ENCODE results near the gene RNF41. TPM values are rescaled to one million over a fixed set of nuclear protein-coding genes. Genes with fewer than 3 reads are reported as not detected.

The RNF41 gene
- total RNA-seq, 4 donors from 2014 or later, result 21.1 to 42.5 (median 28.6) TPM

GRCh38 chr12:56224954-56225353 lies 3.2 kb upstream of the RNF41 start:
- TF ChIP-seq CTCF (IDR thresholded peaks at IDR 0.05) (no peak), POLR2A (IDR thresholded peaks at IDR 0.05) (no peak)
- peaks cover 32 to 47% (median 33%) of the 10 kb centered on the region in 3 donors for H3K4me1 ChIP-seq
- H3K27ac ChIP-seq, result peak overlapping the region; percentile 80 to 99 (median 92)
- H3K27me3 ChIP-seq, result no peaks in the 10 kb centered on the region
- peaks cover 0 to 40% (median 7%) of the 10 kb centered on the region in 3 donors for H3K36me3 ChIP-seq
- DNase-seq, result no peak
- H3K9me3 ChIP-seq, result no peaks in the 10 kb centered on the region
- intact Hi-C loops (cut with DNase I), result no loop called here
- 54 to 70% methylated on average over 9 to 10 of the region's 11 CpGs for WGBS, 2 donors
- H3K4me3 ChIP-seq, result peak overlapping the region; percentile 67 to 81 (median 69)

- 0% methylated on average over 1 to 16 of the region's 41 CpGs for WGBS, 2 donors
- Histone ChIP-seq H3K27me3 (no peaks in the 10 kb centered on the region), H3K9me3 (no peaks in the 10 kb centered on the region), H3K4me1 (peaks cover 33 to 54% (median 37%) of the 10 kb centered on the region in 3 donors), H3K36me3 (peaks cover 0 to 37% (median 7%) of the 10 kb centered on the region in 3 donors), H3K27ac (peak within 1 kb of the TSS; percentile 80 to 99 (median 98)), H3K4me3 (peak within 1 kb of the TSS; percentile 67 to 81 (median 69))
- intact Hi-C loops (cut with DNase I), result no loop called here
- peak; percentile 74 for DNase-seq
- TF ChIP-seq CTCF (IDR thresholded peaks at IDR 0.05), result peak; percentile 83 to 98 (median 90)
- TF ChIP-seq POLR2A (IDR thresholded peaks at IDR 0.05), result peak in 2 of 4 donors; percentile 5 to 30
These were observed 2.5 kb upstream of the RNF41 start, which contains the start of gene NABP2 for GRCh38 chr12:56224102-56224701. Gene NABP2, plus strand, starts transcription at chr12:56224342. Its CDS starts 515 bp downstream, at chr12:56224857.

- DNase-seq, result no peak
- peaks cover 0 to 31% (median 2%) of the 10 kb centered on the region in 3 donors for H3K36me3 ChIP-seq
- intact Hi-C loops (cut with DNase I), result no loop called here
- TF ChIP-seq POLR2A (IDR thresholded peaks at IDR 0.05), result no peak
- TF ChIP-seq CTCF (IDR thresholded peaks at IDR 0.05), result no peak
- peak overlapping the region; percentile 80 to 99 (median 92) for H3K27ac ChIP-seq
- 21 to 26% methylated on average over 15 of the region's 15 CpGs for WGBS, 2 donors
- peak overlapping the region; percentile 67 to 81 (median 69) for H3K4me3 ChIP-seq
- no peaks in the 10 kb centered on the region for H3K27me3 ChIP-seq
- H3K9me3 ChIP-seq, result no peaks in the 10 kb centered on the region
- peaks cover 33 to 59% (median 37%) of the 10 kb centered on the region in 3 donors for H3K4me1 ChIP-seq
These were observed 1.9 kb upstream of the RNF41 start for GRCh38 chr12:56223571-56224101.

- Histone ChIP-seq H3K9me3 (no peaks in the 10 kb centered on the region), H3K27me3 (no peaks in the 10 kb centered on the region), H3K27ac (peak overlapping the region; percentile 94 to 99 (median 98)), H3K36me3 (peaks cover 0 to 26% (median 0%) of the 10 kb centered on the region in 3 donors), H3K4me1 (peaks cover 33 to 66% (median 37%) of the 10 kb centered on the region in 3 donors), H3K4me3 (peak overlapping the region; percentile 73 to 89 (median 83))
- 13 to 17% methylated on average over 4 of the region's 4 CpGs for WGBS, 2 donors
- no peak for TF ChIP-seq CTCF (IDR thresholded peaks at IDR 0.05)
- DNase-seq, result no peak
- intact Hi-C loops (cut with DNase I), result no loop called here
These were observed 791 bp upstream of the RNF41 start for GRCh38 chr12:56222531-56222895.

GRCh38 chr12:56221232-56221756 lies 428 bp downstream of the RNF41 start:
- Histone ChIP-seq H3K4me1 (peaks cover 33 to 69% (median 37%) of the 10 kb centered on the region in 3 donors), H3K27me3 (no peaks in the 10 kb centered on the region), H3K4me3 (peak overlapping the region; percentile 73 to 89 (median 83)), H3K9me3 (no peaks in the 10 kb centered on the region), H3K36me3 (peaks cover 0 to 26% (median 0%) of the 10 kb centered on the region in 3 donors), H3K27ac (peak overlapping the region; percentile 94 to 99 (median 98))
- no peak for TF ChIP-seq POLR2A (IDR thresholded peaks at IDR 0.05)
- TF ChIP-seq CTCF (IDR thresholded peaks at IDR 0.05), result no peak
- DNase-seq, result no peak
- intact Hi-C loops (cut with DNase I), result no loop called here
- WGBS, 2 donors, result 0% methylated on average over 15 to 21 of the region's 21 CpGs
